Measurements from ENCODE around the gene KBTBD13.

- TF ChIP-seq POLR2AphosphoS5 (IDR thresholded peaks at IDR 0.05; ENCODE audit: insufficient read depth in 1 of 2, low read depth in 1 of 2) (no peak), CTCF (IDR thresholded peaks at IDR 0.05) (no peak)
Measured at GRCh38 chr15:65062061-65062460, 14.5 kb upstream of the KBTBD13 start.
